GM12891 (cell line): ENCODE results near the gene ZFYVE1.
"Not testable (repeated sequence)": the region's sequence is repeated elsewhere in the genome, so short reads cannot be mapped to it uniquely, and the experiment has no call there.

Experiments used
- POLR2A ChIP-seq: IDR thresholded peaks from 2 replicates; pipeline ENCODE4 v1.6.1; 2011; ENCODE audit warnings: low read depth, low read length, control low read depth
- POLR2AphosphoS5 ChIP-seq: IDR thresholded peaks from 2 replicates; pipeline ENCODE4 v1.6.1; 2011; ENCODE audit warnings: low read depth, low read length, control low read depth
- SPI1 ChIP-seq: IDR thresholded peaks from 2 replicates; pipeline ENCODE4 v1.6.1; 2011; ENCODE audit warnings: low read depth, low read length, control low read depth
- TAF1 ChIP-seq: IDR thresholded peaks from 2 replicates; pipeline ENCODE4 v1.6.1; 2011; ENCODE audit warnings: low read depth, low read length, control low read depth

DNA sequence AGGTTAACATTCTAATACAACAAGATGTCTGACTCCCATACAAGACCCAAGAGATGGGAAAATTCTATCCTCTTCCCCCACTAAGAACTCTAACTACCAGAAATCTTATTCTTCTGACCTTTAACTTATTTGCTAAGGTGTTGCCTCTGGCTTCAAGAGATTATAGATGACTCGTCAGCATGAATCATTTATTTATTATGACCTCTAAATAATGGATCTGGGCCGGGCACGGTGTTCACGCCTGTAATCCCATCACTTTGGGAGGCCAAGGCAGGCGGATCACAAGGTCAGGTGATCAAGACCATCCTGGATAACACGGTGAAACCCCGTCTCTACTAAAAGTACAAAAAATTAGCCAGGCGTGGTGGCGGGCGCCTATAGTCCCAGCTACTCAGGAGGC, 10.9 kb downstream of the ZFYVE1 start:
- not testable (repeated sequence) for TF ChIP-seq POLR2AphosphoS5, POLR2A, TAF1, SPI1
